ENCODE measurements around the gene NIPAL1.
"Not testable (repeated sequence)": the region's sequence is repeated elsewhere in the genome, so short reads cannot be mapped to it uniquely, and the experiment has no call there.

The NIPAL1 gene

GRCh38 chr4:47996021-47996420 lies 20.6 kb upstream of the NIPAL1 start:
- TF ChIP-seq, protein P1, sequence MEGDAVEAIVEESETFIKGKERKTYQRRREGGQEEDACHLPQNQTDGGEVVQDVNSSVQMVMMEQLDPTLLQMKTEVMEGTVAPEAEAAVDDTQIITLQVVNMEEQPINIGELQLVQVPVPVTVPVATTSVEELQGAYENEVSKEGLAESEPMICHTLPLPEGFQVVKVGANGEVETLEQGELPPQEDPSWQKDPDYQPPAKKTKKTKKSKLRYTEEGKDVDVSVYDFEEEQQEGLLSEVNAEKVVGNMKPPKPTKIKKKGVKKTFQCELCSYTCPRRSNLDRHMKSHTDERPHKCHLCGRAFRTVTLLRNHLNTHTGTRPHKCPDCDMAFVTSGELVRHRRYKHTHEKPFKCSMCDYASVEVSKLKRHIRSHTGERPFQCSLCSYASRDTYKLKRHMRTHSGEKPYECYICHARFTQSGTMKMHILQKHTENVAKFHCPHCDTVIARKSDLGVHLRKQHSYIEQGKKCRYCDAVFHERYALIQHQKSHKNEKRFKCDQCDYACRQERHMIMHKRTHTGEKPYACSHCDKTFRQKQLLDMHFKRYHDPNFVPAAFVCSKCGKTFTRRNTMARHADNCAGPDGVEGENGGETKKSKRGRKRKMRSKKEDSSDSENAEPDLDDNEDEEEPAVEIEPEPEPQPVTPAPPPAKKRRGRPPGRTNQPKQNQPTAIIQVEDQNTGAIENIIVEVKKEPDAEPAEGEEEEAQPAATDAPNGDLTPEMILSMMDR (conservative IDR thresholded peaks at IDR 0.05; ENCODE audit: control insufficient read depth, insufficient read depth, low read depth, low read length), result no peak
- H3K4me3 ChIP-seq (ENCODE audit: control insufficient read depth, low read depth, low read length), result no peak overlapping the region
- DNase-seq (ENCODE audit: low read depth), result no peak

GRCh38 chr4:48002267-48002666 lies 14.3 kb upstream of the NIPAL1 start:
- no peak overlapping the region for H3K4me3 ChIP-seq (ENCODE audit: control insufficient read depth, low read depth, low read length)
- no peak for DNase-seq (ENCODE audit: low read depth)
- TF ChIP-seq, protein P1 (conservative IDR thresholded peaks at IDR 0.05; ENCODE audit: control insufficient read depth, insufficient read depth, low read depth, low read length), result no peak

- H3K4me3 ChIP-seq (ENCODE audit: control insufficient read depth, low read depth, low read length), result not testable (repeated sequence)
- TF ChIP-seq, protein P1 (conservative IDR thresholded peaks at IDR 0.05; ENCODE audit: control insufficient read depth, insufficient read depth, low read depth, low read length), result peak; percentile 42
- DNase-seq (ENCODE audit: low read depth), result peak; percentile 45
Observed at GRCh38 chr4:48003568-48003967, 13.0 kb upstream of the NIPAL1 start.

DNA sequence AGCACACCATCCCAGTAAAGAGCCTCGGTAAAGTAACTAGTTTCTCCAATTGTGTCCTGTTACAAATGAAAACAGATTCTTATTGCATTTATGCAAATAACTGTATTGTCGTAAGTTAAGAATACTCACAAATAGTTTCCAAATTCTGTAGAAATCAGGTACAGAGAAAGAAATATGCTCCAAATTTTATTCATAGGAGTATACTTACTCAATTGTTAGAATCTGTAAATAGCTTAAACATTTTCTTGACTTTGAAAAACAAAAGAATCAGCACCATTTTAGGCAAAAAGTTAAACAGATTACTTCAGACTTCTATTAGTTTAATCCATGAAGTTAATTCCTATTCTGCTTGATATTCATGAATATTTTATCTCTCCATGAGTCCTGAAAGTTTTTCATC lies 10.8 kb upstream of the NIPAL1 start:
- DNase-seq (ENCODE audit: low read depth), result no peak
- no peak overlapping the region for H3K4me3 ChIP-seq (ENCODE audit: control insufficient read depth, low read depth, low read length)
- TF ChIP-seq, protein P1 (conservative IDR thresholded peaks at IDR 0.05; ENCODE audit: control insufficient read depth, insufficient read depth, low read depth, low read length), result no peak

GRCh38 chr4:48008021-48008596 lies 8.5 kb upstream of the NIPAL1 start:
- no peak overlapping the region for H3K4me3 ChIP-seq (ENCODE audit: control insufficient read depth, low read depth, low read length)
- peak; percentile 14 for DNase-seq (ENCODE audit: low read depth)
- TF ChIP-seq, protein P1 (conservative IDR thresholded peaks at IDR 0.05; ENCODE audit: control insufficient read depth, insufficient read depth, low read depth, low read length), result no peak

DNA sequence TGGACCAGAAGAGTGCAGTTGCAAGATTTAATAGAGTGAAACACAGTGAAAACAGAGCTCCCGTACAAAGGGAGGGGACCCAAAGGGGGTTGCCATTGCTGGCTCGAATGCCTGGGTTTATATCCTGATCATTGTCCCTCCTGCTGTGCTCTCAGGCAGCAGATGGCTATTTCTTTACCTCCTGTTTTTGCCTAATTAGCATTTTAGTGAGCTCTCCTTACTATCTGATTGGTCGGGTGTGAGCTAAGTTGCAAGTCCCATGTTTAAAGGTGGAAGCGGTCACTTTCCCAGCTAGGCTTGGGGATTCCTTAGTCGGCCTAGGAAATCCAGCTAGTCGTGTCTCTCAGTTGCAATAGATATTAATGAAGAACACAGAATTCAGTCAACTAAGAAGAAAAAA lies 5.7 kb upstream of the NIPAL1 start:
- not testable (repeated sequence) for H3K4me3 ChIP-seq (ENCODE audit: control insufficient read depth, low read depth, low read length); DNase-seq (ENCODE audit: low read depth)

DNA sequence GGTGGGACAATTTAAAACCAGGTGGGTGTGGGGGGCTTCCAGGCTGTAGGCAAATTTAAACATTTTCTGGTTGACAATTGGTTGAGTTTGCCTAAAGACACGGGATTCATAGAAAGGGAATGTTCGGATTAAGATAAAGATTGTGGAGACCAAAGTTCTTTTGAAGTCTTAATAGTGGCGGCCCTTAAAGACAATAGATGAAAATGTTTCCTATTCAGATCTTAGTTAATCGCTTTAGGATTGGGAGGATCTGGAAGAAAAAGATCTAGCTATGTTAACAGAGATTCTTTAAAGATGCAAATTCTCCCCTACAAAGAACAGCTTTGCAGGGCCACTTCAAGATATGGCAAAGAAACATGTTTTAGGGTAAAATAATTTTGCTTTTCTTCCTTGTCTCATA lies 4.8 kb upstream of the NIPAL1 start:
- TF ChIP-seq, protein P1 (conservative IDR thresholded peaks at IDR 0.05; ENCODE audit: control insufficient read depth, insufficient read depth, low read depth, low read length), result no peak
- DNase-seq (ENCODE audit: low read depth), result no peak

More for the DNA sequence above, 4.8 kb upstream of the NIPAL1 start:
- H3K4me3 ChIP-seq (ENCODE audit: control insufficient read depth, low read depth, low read length), result no peak overlapping the region
